ENCODE measurements around the gene PDE2A. TPM values are rescaled to one million over a fixed set of nuclear protein-coding genes. Genes with fewer than 3 reads are reported as not detected.

Gene PDE2A
- total RNA-seq, 4 donors from 2014 or later = 13.8 to 185 (median 94.2) TPM

GRCh38 chr11:72587696-72588095 is 86.5 kb downstream of the PDE2A start:
- no peak for DNase-seq
- Histone ChIP-seq H3K27me3 (peaks cover 0 to 9% of the 10 kb centered on the region in 2 donors), H3K4me3 (no peak overlapping the region), H3K9me3 (no peaks in the 10 kb centered on the region), H3K27ac (no peak overlapping the region), H3K36me3 (no peaks in the 10 kb centered on the region), H3K4me1 (peaks cover 0 to 6% of the 10 kb centered on the region in 2 donors)
- TF ChIP-seq CTCF (IDR thresholded peaks at IDR 0.05) (no peak), POLR2A (IDR thresholded peaks at IDR 0.05) (no peak)
- intact Hi-C loops (cut with DNase I; ENCODE audit: low total_unique reads) = loop anchor here (10.0 kb wide), 1 partner anchor 57 kb away; no protein-coding TSS in a partner anchor

GRCh38 chr11:72586321-72587090 is 87.7 kb downstream of the PDE2A start:
- intact Hi-C loops (cut with DNase I; ENCODE audit: low total_unique reads) = loop anchor here (10.0 kb wide), 1 partner anchor 58 kb away; no protein-coding TSS in a partner anchor
- no peaks in the 10 kb centered on the region for H3K36me3 ChIP-seq
- no peak for DNase-seq
- H3K9me3 ChIP-seq = no peaks in the 10 kb centered on the region
- H3K4me1 ChIP-seq = peaks cover 0 to 6% of the 10 kb centered on the region in 2 donors
- TF ChIP-seq CTCF (IDR thresholded peaks at IDR 0.05) (no peak), POLR2A (IDR thresholded peaks at IDR 0.05) (no peak)
- peaks cover 0 to 9% of the 10 kb centered on the region in 2 donors for H3K27me3 ChIP-seq
- H3K4me3 ChIP-seq = no peak overlapping the region
- no peak overlapping the region for H3K27ac ChIP-seq

- no peak overlapping the region for H3K4me3 ChIP-seq
- TF ChIP-seq CTCF (IDR thresholded peaks at IDR 0.05) (peak; percentile 84 to 94 (median 88)), POLR2A (IDR thresholded peaks at IDR 0.05) (no peak)
- no peaks in the 10 kb centered on the region for H3K36me3 ChIP-seq
- peaks cover 0 to 6% of the 10 kb centered on the region in 2 donors for H3K4me1 ChIP-seq
- intact Hi-C loops (cut with DNase I; ENCODE audit: low total_unique reads) = loop anchor here (10.0 kb wide), 1 partner anchor 59 kb away; no protein-coding TSS in a partner anchor
- H3K27ac ChIP-seq = no peak overlapping the region
- peak; percentile 54 to 70 for DNase-seq
- H3K9me3 ChIP-seq = no peaks in the 10 kb centered on the region
- H3K27me3 ChIP-seq = peaks cover 0 to 9% of the 10 kb centered on the region in 2 donors
Observed at GRCh38 chr11:72585762-72586311, 88.4 kb downstream of the PDE2A start.

GRCh38 chr11:72584939-72585597 is 89.2 kb downstream of the PDE2A start:
- no peaks in the 10 kb centered on the region for H3K9me3 ChIP-seq
- intact Hi-C loops (cut with DNase I; ENCODE audit: low total_unique reads) = loop anchor here (10.0 kb wide), 1 partner anchor 60 kb away; no protein-coding TSS in a partner anchor
- TF ChIP-seq POLR2A (IDR thresholded peaks at IDR 0.05) (no peak), CTCF (IDR thresholded peaks at IDR 0.05) (no peak)
- no peak overlapping the region for H3K27ac ChIP-seq
- peaks cover 0 to 6% of the 10 kb centered on the region in 2 donors for H3K4me1 ChIP-seq
- no peak for DNase-seq
- H3K27me3 ChIP-seq = peaks cover 0 to 9% of the 10 kb centered on the region in 2 donors
- H3K4me3 ChIP-seq = no peak overlapping the region
- no peaks in the 10 kb centered on the region for H3K36me3 ChIP-seq

Measured in uterus (tissue), 4 donors.